ENCODE data around the gene LPP.

DNA sequence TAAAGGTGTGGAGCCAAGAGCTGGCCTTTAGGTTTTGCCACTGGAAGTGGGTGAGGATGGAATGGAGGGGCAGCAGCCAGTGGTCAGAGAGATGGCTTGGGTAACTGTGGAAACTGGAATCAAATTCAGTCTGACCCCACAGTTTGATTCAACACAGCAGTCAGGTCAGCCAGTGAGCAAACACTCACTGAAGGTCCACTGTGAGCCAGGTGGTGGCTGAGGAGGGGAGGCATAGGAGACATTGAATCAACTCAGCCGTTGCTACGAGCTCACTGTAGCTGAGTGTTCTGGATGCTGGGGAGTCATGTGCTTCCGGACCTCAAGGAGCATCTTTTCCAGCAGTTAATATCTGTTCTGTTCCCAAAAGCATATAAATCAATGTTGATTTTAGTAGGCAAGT lies 37.5 kb downstream of the LPP start:
- TF ChIP-seq, protein P1, sequence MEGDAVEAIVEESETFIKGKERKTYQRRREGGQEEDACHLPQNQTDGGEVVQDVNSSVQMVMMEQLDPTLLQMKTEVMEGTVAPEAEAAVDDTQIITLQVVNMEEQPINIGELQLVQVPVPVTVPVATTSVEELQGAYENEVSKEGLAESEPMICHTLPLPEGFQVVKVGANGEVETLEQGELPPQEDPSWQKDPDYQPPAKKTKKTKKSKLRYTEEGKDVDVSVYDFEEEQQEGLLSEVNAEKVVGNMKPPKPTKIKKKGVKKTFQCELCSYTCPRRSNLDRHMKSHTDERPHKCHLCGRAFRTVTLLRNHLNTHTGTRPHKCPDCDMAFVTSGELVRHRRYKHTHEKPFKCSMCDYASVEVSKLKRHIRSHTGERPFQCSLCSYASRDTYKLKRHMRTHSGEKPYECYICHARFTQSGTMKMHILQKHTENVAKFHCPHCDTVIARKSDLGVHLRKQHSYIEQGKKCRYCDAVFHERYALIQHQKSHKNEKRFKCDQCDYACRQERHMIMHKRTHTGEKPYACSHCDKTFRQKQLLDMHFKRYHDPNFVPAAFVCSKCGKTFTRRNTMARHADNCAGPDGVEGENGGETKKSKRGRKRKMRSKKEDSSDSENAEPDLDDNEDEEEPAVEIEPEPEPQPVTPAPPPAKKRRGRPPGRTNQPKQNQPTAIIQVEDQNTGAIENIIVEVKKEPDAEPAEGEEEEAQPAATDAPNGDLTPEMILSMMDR (optimal IDR thresholded peaks at IDR 0.05 in 1 of 3, IDR thresholded peaks at IDR 0.05 in 1 of 3, conservative IDR thresholded peaks at IDR 0.05 in 1 of 3; ENCODE audit: extremely low read depth in 1 of 3, insufficient read depth in 2 of 3, low read length in 3 of 3): no peak
- no peak for TF ChIP-seq EZH2 (IDR thresholded peaks at IDR 0.05; ENCODE audit: low read length)

Measured in keratinocyte (primary cell).